Measurements from ENCODE around the gene CAPRIN1. TPM values are rescaled to one million over a fixed set of nuclear protein-coding genes. Genes with fewer than 3 reads are reported as not detected.

The CAPRIN1 gene
- polyA plus RNA-seq, 4 donors = 54.0 to 158 (median 84.5) TPM

DNA sequence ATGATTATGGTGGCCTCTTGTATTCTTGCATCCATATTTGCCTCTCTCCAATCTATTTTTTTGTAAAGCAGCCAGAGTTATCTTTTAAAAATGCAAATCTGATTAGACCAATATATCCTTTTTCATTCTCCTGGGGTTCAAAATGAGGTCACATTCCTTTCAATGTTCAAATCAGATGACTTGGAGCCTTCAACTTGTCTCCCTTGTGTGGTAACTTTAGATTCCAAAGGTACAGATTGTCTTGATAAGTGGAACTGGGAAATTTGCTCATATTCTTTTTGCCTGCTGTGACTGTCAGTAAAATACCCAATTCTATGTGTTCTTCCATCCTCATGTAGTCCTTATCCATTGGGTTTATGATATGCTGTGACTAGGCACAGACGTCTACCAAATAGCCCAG, 15.1 kb upstream of the CAPRIN1 start:
- 71 to 92% (median 87%) methylated on average over 1 of the region's 1 CpG for WGBS, 3 donors
- DNase-seq (peak; percentile 34 to 44), FAIRE-seq (no peak)
- no peaks in the 10 kb centered on the region for H3K36me3 ChIP-seq (ENCODE audit: control insufficient read depth in 3 of 3, insufficient read depth in 2 of 3, low read depth in 1 of 3, low read length in 3 of 3)
- no peaks in the 10 kb centered on the region for H3K9me3 ChIP-seq (ENCODE audit: control insufficient read depth in 2 of 2, insufficient read depth in 1 of 2, low read depth in 1 of 2, low read length in 1 of 2)
- no peak overlapping the region for H3K27ac ChIP-seq (ENCODE audit: low read depth in 1 of 3, low read length in 2 of 3)
- H3K27me3 ChIP-seq (ENCODE audit: control insufficient read depth in 3 of 3, insufficient read depth in 3 of 3, low read length in 3 of 3) = no peaks in the 10 kb centered on the region
- H3K4me1 ChIP-seq (ENCODE audit: control insufficient read depth in 3 of 3, insufficient read depth in 2 of 3, low read depth in 1 of 3, low read length in 2 of 3) = no peaks in the 10 kb centered on the region
- H3K4me3 ChIP-seq (ENCODE audit: low read depth in 1 of 3, low read length in 3 of 3) = no peak overlapping the region

DNA sequence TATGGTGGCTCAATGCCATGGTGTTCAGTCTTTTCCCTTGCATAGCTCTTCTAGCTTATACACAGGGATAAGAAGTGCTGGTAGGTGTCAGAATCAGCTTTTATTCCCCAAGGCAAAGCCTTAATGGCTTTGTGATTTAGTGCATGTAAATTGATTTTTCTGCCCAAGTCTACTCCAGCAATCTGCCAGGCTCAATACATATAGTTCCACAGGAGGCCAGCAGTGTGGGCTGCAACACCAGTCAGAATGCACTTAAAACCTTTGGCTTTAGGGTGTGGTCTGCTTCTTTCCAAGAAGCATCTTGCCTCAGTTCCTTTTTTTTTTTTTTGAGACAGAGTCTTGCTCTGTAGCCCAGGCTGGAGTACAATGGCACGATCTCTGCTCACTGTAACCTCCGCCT, 14.5 kb upstream of the CAPRIN1 start:
- Histone ChIP-seq H3K36me3 (ENCODE audit: control insufficient read depth in 3 of 3, insufficient read depth in 2 of 3, low read depth in 1 of 3, low read length in 3 of 3) (no peaks in the 10 kb centered on the region), H3K4me3 (ENCODE audit: low read depth in 1 of 3, low read length in 3 of 3) (no peak overlapping the region), H3K9me3 (ENCODE audit: control insufficient read depth in 2 of 2, insufficient read depth in 1 of 2, low read depth in 1 of 2, low read length in 1 of 2) (no peaks in the 10 kb centered on the region), H3K27me3 (ENCODE audit: control insufficient read depth in 3 of 3, insufficient read depth in 3 of 3, low read length in 3 of 3) (no peaks in the 10 kb centered on the region), H3K4me1 (ENCODE audit: control insufficient read depth in 3 of 3, insufficient read depth in 2 of 3, low read depth in 1 of 3, low read length in 2 of 3) (no peaks in the 10 kb centered on the region), H3K27ac (ENCODE audit: low read depth in 1 of 3, low read length in 2 of 3) (no peak overlapping the region)
- DNase-seq (no peak), FAIRE-seq (no peak)
- 92 to 98% (median 93%) methylated on average over 2 of the region's 2 CpGs for WGBS, 3 donors

DNA sequence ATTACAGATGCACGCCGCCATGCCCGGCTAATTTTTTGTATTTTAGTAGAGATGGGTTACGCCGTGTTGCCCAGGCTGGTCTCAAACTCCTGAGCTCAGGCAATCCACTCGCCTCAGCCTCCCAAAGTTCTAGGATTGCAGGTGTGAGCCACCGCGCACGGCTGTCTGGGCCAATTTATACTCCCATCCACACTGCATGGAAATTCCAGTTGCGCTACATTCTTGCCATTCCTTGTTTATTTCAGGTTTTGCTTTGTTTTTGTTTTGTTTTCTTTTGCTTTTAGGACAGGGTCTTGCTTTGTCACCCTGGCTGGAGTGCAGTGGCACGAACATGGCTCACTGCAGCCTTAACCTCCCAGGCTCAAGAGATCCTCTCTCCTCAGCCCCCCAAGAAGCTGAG, 11.0 kb upstream of the CAPRIN1 start:
- Histone ChIP-seq H3K27ac (ENCODE audit: low read depth in 1 of 3, low read length in 2 of 3) (no peak overlapping the region), H3K36me3 (ENCODE audit: control insufficient read depth in 3 of 3, insufficient read depth in 2 of 3, low read depth in 1 of 3, low read length in 3 of 3) (no peaks in the 10 kb centered on the region), H3K27me3 (ENCODE audit: control insufficient read depth in 3 of 3, insufficient read depth in 3 of 3, low read length in 3 of 3) (no peaks in the 10 kb centered on the region), H3K9me3 (ENCODE audit: control insufficient read depth in 2 of 2, insufficient read depth in 1 of 2, low read depth in 1 of 2, low read length in 1 of 2) (no peaks in the 10 kb centered on the region), H3K4me1 (ENCODE audit: control insufficient read depth in 3 of 3, insufficient read depth in 2 of 3, low read depth in 1 of 3, low read length in 2 of 3) (no peaks in the 10 kb centered on the region), H3K4me3 (ENCODE audit: low read depth in 1 of 3, low read length in 3 of 3) (no peak overlapping the region)
- FAIRE-seq = no peak
- 95 to 96% (median 95%) methylated on average over 11 of the region's 11 CpGs for WGBS, 3 donors
- DNase-seq = no peak

DNA sequence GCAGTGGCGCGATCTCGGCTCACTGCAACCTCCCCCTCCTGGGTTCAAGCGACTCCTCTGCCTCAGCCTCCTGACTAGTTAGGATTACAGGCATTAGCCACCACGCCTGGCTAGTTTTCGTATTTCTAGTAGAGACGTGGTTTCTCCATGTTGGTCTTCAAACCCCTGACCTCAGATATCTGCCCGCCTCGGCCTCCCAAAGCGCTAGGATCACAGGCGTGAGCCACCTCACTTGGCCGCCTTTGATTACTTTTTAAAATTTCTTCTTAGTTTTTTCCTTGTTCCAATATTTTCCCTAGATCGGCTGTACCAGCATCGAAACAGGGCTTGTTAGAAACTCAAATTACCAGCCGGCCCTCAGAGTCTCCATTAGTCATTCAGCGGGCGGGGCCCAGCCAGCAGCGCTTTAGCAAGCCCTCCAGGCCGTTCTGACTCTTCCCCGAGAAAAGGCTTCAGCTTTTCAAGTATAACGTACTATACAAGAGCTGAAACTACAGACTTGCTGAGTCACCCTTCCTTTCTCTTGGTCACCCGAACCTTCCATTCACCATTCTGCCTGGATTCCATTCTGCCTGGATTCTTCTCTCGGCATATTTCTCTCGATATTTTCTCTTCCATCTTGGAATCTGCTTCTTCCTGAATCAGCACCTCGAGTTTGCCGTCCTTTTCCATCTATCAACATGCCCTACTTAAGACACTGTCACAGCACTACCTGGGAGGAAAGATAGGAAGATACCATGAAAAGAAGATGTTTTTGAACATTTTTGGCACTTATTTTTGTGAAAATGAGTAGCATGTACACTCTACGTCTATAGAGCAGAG, 6.7 kb upstream of the CAPRIN1 start:
- Histone ChIP-seq H3K4me1 (ENCODE audit: control insufficient read depth in 3 of 3, insufficient read depth in 2 of 3, low read depth in 1 of 3, low read length in 2 of 3) (peaks cover 0 to under 1% (median 0%) of the 10 kb centered on the region in 3 donors), H3K36me3 (ENCODE audit: control insufficient read depth in 3 of 3, insufficient read depth in 2 of 3, low read depth in 1 of 3, low read length in 3 of 3) (no peaks in the 10 kb centered on the region), H3K27ac (ENCODE audit: low read depth in 1 of 3, low read length in 2 of 3) (no peak overlapping the region), H3K27me3 (ENCODE audit: control insufficient read depth in 3 of 3, insufficient read depth in 3 of 3, low read length in 3 of 3) (no peaks in the 10 kb centered on the region), H3K9me3 (ENCODE audit: control insufficient read depth in 2 of 2, insufficient read depth in 1 of 2, low read depth in 1 of 2, low read length in 1 of 2) (no peaks in the 10 kb centered on the region), H3K4me3 (ENCODE audit: low read depth in 1 of 3, low read length in 3 of 3) (no peak overlapping the region)
- FAIRE-seq = no peak
- no peak for DNase-seq
- 77 to 89% (median 88%) methylated on average over 27 of the region's 27 CpGs for WGBS, 3 donors

DNA sequence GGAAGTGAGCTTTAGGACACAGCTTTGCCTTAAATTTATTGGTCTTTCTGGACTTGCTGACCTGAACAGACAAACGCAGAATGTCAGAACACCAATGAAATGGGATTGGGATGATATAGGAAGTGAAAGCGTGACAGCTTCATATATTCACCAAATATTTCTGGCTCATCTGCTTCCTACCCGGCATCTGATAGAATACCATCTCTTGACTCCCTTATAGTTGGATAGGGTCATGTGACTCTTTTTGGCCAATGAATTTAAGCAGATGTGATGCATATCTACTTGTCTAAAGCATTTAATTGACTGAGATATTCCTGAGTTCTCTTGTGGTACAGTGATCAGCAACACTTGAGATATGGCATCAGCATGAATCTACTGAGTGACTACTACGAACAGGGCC, 2.5 kb upstream of the CAPRIN1 start:
- FAIRE-seq (no peak), DNase-seq (no peak)
- Histone ChIP-seq H3K36me3 (ENCODE audit: control insufficient read depth in 3 of 3, insufficient read depth in 2 of 3, low read depth in 1 of 3, low read length in 3 of 3) (peaks cover 0 to 6% (median 0%) of the 10 kb centered on the region in 3 donors), H3K4me1 (ENCODE audit: control insufficient read depth in 3 of 3, insufficient read depth in 2 of 3, low read depth in 1 of 3, low read length in 2 of 3) (peaks cover 0 to 10% (median 0%) of the 10 kb centered on the region in 3 donors), H3K4me3 (ENCODE audit: low read depth in 1 of 3, low read length in 3 of 3) (no peak overlapping the region), H3K9me3 (ENCODE audit: control insufficient read depth in 2 of 2, insufficient read depth in 1 of 2, low read depth in 1 of 2, low read length in 1 of 2) (no peaks in the 10 kb centered on the region), H3K27me3 (ENCODE audit: control insufficient read depth in 3 of 3, insufficient read depth in 3 of 3, low read length in 3 of 3) (no peaks in the 10 kb centered on the region), H3K27ac (ENCODE audit: low read depth in 1 of 3, low read length in 2 of 3) (no peak overlapping the region)
- 79 to 91% (median 85%) methylated on average over 4 of the region's 4 CpGs for WGBS, 3 donors

DNA sequence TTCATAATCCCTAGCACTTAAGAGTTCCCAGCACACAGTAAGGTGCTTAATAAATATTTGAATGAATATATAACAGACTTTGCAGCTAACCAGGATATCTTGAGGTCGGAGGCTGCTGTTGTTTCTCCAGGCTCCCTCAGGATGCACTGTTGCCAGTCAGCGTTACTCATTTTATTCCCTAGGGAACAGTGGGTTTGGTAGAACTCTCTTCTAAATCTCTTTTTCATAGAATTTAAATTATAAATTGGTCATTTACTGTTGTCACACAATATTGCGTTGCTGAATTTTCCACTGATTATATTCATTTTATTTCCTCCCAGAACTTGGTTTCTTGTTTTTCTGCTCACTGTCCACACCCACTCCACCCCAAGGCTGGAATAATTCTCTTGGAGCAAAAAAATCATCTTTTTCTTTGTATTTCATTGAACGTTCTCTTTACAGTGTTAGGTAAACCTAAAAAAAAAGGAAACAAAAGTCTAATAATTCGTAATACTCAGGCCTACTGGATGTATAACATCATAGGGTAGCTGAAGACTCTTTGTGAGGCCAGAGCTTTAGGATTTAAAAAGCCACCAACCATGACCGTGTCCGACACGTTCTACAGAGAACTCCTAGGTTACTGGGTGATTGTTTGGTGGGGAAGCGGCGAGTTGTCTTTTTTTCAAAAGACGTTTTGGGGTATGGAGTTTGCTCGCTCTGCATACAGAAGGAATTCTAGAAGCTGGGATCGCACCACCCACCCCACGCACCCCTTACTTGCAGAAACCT, 766 bp upstream of the CAPRIN1 start:
- FAIRE-seq = no peak
- Histone ChIP-seq H3K36me3 (ENCODE audit: control insufficient read depth in 3 of 3, insufficient read depth in 2 of 3, low read depth in 1 of 3, low read length in 3 of 3) (peaks cover 2 to 15% (median 4%) of the 10 kb centered on the region in 3 donors), H3K4me1 (ENCODE audit: control insufficient read depth in 3 of 3, insufficient read depth in 2 of 3, low read depth in 1 of 3, low read length in 2 of 3) (peaks cover 1 to 21% (median 12%) of the 10 kb centered on the region in 3 donors), H3K9me3 (ENCODE audit: control insufficient read depth in 2 of 2, insufficient read depth in 1 of 2, low read depth in 1 of 2, low read length in 1 of 2) (no peaks in the 10 kb centered on the region), H3K27ac (ENCODE audit: low read depth in 1 of 3, low read length in 2 of 3) (peak overlapping the region in 2 of 3 donors; percentile 97 to 100), H3K4me3 (ENCODE audit: low read depth in 1 of 3, low read length in 3 of 3) (peak overlapping the region; percentile 73 to 98 (median 95)), H3K27me3 (ENCODE audit: control insufficient read depth in 3 of 3, insufficient read depth in 3 of 3, low read length in 3 of 3) (no peaks in the 10 kb centered on the region)
- no peak for DNase-seq
- WGBS, 3 donors = 11 to 13% (median 12%) methylated on average over 14 of the region's 14 CpGs

DNA sequence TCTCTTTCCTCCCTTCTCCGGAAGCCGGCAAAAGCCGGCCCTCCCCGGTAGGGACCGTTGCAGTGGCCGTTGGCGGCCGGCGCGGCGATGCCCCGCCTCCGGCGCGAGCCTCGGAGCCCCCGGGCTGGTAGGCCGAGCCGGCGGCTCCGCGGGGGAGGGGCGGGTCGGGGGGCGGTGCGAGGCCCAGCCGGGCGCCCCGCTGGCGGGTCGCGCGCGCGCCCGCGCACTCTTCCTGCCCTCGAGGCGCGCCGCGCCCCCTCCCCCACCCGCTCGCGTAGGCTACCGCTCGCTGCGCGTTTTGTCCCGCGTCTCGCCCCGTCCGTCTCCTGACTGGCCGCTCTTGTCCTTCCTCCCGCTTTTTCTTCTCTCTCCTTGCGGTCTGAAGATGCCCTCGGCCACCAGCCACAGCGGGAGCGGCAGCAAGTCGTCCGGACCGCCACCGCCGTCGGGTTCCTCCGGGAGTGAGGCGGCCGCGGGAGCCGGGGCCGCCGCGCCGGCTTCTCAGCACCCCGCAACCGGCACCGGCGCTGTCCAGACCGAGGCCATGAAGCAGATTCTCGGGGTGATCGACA, 591 bp downstream of the CAPRIN1 start:
- Histone ChIP-seq H3K9me3 (ENCODE audit: control insufficient read depth in 2 of 2, insufficient read depth in 1 of 2, low read depth in 1 of 2, low read length in 1 of 2) (no peaks in the 10 kb centered on the region), H3K36me3 (ENCODE audit: control insufficient read depth in 3 of 3, insufficient read depth in 2 of 3, low read depth in 1 of 3, low read length in 3 of 3) (peaks cover 2 to 15% (median 4%) of the 10 kb centered on the region in 3 donors), H3K4me3 (ENCODE audit: low read depth in 1 of 3, low read length in 3 of 3) (peak overlapping the region; percentile 87 to 98 (median 95)), H3K27ac (ENCODE audit: low read depth in 1 of 3, low read length in 2 of 3) (peak overlapping the region; percentile 97 to 100 (median 97)), H3K27me3 (ENCODE audit: control insufficient read depth in 3 of 3, insufficient read depth in 3 of 3, low read length in 3 of 3) (no peaks in the 10 kb centered on the region), H3K4me1 (ENCODE audit: control insufficient read depth in 3 of 3, insufficient read depth in 2 of 3, low read depth in 1 of 3, low read length in 2 of 3) (peaks cover 1 to 29% (median 12%) of the 10 kb centered on the region in 3 donors)
- no peak for FAIRE-seq
- peak; percentile 84 to 96 for DNase-seq
- 0 to 1% (median 0%) methylated on average over 56 to 82 of the region's 82 CpGs for WGBS, 3 donors

DNA sequence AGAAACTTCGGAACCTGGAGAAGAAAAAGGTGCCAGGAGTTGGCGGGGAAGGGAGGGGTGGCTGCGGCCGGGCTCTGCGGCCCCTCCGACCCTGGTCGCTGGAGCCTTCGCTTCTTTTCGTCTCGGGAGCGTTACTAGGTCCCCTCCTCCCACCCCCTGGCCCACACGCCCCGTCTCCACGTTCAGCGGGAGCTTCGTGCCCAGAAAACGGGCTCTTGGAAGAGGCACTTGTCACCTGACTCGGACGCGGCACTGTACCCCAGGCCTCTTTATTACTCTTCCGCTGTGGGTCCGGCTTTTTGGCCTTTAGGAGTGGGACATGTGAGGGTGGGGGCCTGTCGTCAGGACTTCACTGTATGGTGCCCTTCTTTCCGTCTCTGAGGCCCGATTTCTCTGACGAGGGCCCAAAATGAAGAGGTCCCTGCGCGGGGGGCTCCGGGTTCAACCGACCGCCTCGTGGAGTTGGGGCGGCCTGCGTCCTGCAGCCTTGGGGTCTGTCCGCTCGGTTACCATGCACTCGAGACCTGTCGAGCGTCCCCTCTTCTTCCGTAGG, 1.2 kb downstream of the CAPRIN1 start:
- FAIRE-seq (no peak), DNase-seq (peak; percentile 26 to 65)
- H3K27ac ChIP-seq (ENCODE audit: low read depth in 1 of 3, low read length in 2 of 3) = peak overlapping the region; percentile 95 to 100 (median 97)
- H3K27me3 ChIP-seq (ENCODE audit: control insufficient read depth in 3 of 3, insufficient read depth in 3 of 3, low read length in 3 of 3) = no peaks in the 10 kb centered on the region
- H3K4me3 ChIP-seq (ENCODE audit: low read depth in 1 of 3, low read length in 3 of 3) = peak overlapping the region; percentile 87 to 98 (median 95)
- peaks cover 2 to 17% (median 4%) of the 10 kb centered on the region in 3 donors for H3K36me3 ChIP-seq (ENCODE audit: control insufficient read depth in 3 of 3, insufficient read depth in 2 of 3, low read depth in 1 of 3, low read length in 3 of 3)
- no peaks in the 10 kb centered on the region for H3K9me3 ChIP-seq (ENCODE audit: control insufficient read depth in 2 of 2, insufficient read depth in 1 of 2, low read depth in 1 of 2, low read length in 1 of 2)
- H3K4me1 ChIP-seq (ENCODE audit: control insufficient read depth in 3 of 3, insufficient read depth in 2 of 3, low read depth in 1 of 3, low read length in 2 of 3) = peaks cover 1 to 31% (median 12%) of the 10 kb centered on the region in 3 donors
- WGBS, 3 donors = 0 to 1% (median 1%) methylated on average over 36 to 40 of the region's 40 CpGs
